Skeletal muscle tissue (tissue), 4 donors: ENCODE data around the gene FBP1. TPM values are rescaled to one million over a fixed set of nuclear protein-coding genes. Genes with fewer than 3 reads are reported as not detected.

Experiments used
- H3K27ac ChIP-seq: one replicate; pipeline ENCODE4 v1.7.0; 2013; ENCODE audit warnings: mild to moderate bottlenecking, low read depth, low read length, inconsistent platforms
- H3K27me3 ChIP-seq, 3 donors: one replicate each; pipeline ENCODE4 v1.7.0; 2013; ENCODE audit warnings: low read length in 3 of 3; ENCODE audit not compliant: control insufficient read depth in 3 of 3, insufficient read depth in 3 of 3
- H3K36me3 ChIP-seq, 3 donors: one replicate each; pipeline ENCODE4 v1.7.0; 2013; ENCODE audit warnings: low read length in 3 of 3; ENCODE audit not compliant: control insufficient read depth in 3 of 3, insufficient read depth in 3 of 3
- H3K4me1 ChIP-seq, 3 donors: one replicate each; pipeline ENCODE4 v1.7.0; 2013; ENCODE audit warnings: low read length in 3 of 3, mild to moderate bottlenecking in 3 of 3; ENCODE audit not compliant: control insufficient read depth in 3 of 3, insufficient read depth in 3 of 3
- H3K4me3 ChIP-seq, 3 donors: one replicate each; pipeline ENCODE4 v1.7.0; 2013; ENCODE audit warnings: low read length in 3 of 3
- H3K9ac ChIP-seq, 3 donors: one replicate each; pipeline ENCODE4 v1.7.0; 2013; ENCODE audit warnings: low read length in 3 of 3, mild to moderate bottlenecking in 3 of 3, moderate library complexity in 2 of 3, low read depth in 1 of 3
- H3K9me3 ChIP-seq, 3 donors: one replicate each; pipeline ENCODE4 v1.7.0; 2013; ENCODE audit warnings: low read length in 3 of 3; ENCODE audit not compliant: control insufficient read depth in 3 of 3
- total RNA-seq: library from RNA; depleted of rRNA; stranded (reverse); fragments of >200 nt; gene quantifications from one replicate; pipeline ENCODE4 v1.2.3, GENCODE V29; 2014
- donor health status: Osteomylitis.

FBP1 gene
- total RNA-seq, result not detected

DNA sequence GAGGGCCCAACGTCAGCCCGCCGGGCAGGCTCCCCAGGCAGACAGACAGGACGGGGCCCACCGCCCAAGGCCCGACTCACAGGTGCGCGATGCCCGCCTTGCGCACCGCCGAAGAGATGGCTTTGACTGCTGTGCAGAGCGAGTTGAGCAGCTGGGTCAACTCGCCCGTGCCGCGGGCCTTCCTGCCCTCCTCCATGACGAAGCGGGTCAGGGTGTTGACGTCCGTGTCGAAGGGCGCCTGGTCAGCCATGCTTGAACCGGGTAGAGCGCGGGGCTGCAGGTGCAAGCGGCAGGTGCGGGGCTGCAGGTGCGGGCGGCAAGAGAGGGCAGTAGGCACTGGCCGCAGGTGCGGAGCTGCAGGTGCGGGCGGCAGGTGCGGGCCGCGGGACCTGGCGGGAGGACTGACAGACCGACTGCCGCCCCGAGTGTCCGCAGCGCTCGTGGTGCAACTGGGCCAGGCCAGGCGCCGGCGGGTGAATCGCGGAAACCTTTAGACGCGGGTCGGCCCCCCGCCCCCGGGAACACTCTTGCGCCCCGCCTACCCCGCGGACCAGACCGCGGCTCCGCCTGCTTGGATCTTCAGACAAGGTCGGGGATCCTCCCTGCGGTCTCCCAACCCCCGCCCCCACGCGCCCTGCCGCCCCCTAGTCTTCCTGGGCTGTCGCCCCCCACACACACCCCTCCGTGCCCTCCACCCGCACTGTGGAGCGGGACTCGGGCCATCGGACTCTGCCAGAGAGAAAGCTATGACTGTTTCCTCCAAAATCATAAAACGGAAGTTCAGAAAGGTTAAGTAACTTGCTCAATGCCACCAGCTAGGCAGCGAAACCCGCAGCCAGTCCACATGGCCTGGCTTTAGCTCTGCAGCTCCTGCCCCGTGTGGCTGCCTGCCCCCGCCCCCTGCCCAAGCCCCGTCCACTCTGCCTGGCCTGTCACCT, at the start of gene FBP1:
TSS of gene FBP1 (minus strand) at position 458 of the 938 bp plus-strand sequence. CDS start at position 250, 208 bp downstream.
- no peak within 1 kb of the TSS for H3K27ac ChIP-seq
- H3K36me3 ChIP-seq, result no peaks in the 10 kb centered on the region
- H3K9me3 ChIP-seq, result no peaks in the 10 kb centered on the region
- peaks cover 4 to 6% (median 5%) of the 10 kb centered on the region in 3 donors for H3K4me1 ChIP-seq
- H3K9ac ChIP-seq, result peak within 1 kb of the TSS in 1 of 3 donors; percentile 54
- H3K27me3 ChIP-seq, result peaks cover 7 to 17% (median 10%) of the 10 kb centered on the region in 3 donors
- H3K4me3 ChIP-seq, result peak within 1 kb of the TSS; percentile 60 to 73 (median 68)

DNA sequence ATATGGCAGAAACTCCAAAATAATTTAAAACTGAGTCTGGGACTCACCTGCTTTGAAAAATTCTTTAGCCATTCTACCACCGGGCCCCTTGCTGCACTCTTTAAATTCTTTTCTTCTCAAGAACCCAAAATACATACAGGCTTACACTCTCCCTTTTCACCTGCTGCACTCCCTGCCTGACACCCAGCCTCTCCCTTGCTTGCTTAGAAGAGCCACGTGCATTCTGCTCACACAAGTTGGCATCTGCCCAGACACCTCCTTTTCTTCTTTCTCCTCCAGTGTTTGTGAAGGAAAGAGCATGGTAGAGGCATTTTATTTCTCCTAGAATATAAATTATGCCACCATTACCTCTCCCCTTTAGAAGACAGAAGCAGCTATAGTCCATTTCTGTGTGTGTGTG, 48.1 kb upstream of the FBP1 start:
- H3K9ac ChIP-seq, result no peak overlapping the region
- no peaks in the 10 kb centered on the region for H3K9me3 ChIP-seq
- no peaks in the 10 kb centered on the region for H3K36me3 ChIP-seq
- H3K27me3 ChIP-seq, result no peaks in the 10 kb centered on the region
- no peak overlapping the region for H3K4me3 ChIP-seq
- peaks cover 0 to 9% (median 0%) of the 10 kb centered on the region in 3 donors for H3K4me1 ChIP-seq
- H3K27ac ChIP-seq, result no peak overlapping the region

GRCh38 chr9:94685359-94685758, 46.0 kb upstream of the FBP1 start:
- no peak overlapping the region for H3K27ac ChIP-seq
- no peaks in the 10 kb centered on the region for H3K27me3 ChIP-seq
- no peaks in the 10 kb centered on the region for H3K9me3 ChIP-seq
- no peak overlapping the region for H3K9ac ChIP-seq
- H3K4me3 ChIP-seq, result no peak overlapping the region
- no peaks in the 10 kb centered on the region for H3K36me3 ChIP-seq
- H3K4me1 ChIP-seq, result peaks cover 4 to 12% (median 4%) of the 10 kb centered on the region in 3 donors

DNA sequence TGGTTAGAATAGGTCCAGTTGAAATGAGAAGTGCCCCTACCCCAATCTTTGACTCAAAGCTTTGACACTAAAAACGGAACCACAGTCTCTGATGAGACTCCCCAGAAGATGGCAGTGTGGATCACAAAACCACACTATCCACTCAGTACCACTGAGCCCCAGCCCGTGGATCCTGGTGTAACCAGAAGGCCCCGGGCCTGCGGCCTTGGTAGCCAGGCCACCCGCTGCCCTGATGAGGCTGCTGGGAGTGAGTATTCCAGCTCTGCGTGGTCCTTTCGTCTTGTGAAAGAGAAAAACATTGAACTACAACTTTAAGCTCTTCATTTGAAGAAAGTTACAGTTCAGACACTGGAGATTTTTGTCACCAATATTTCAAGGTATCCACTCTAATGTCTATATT, 42.2 kb upstream of the FBP1 start:
- Histone ChIP-seq H3K9me3 (no peaks in the 10 kb centered on the region), H3K36me3 (no peaks in the 10 kb centered on the region), H3K4me1 (peaks cover 4 to 11% (median 4%) of the 10 kb centered on the region in 3 donors), H3K9ac (peak overlapping the region in 2 of 3 donors; percentile 28 to 75), H3K27me3 (no peaks in the 10 kb centered on the region), H3K27ac (no peak overlapping the region), H3K4me3 (no peak overlapping the region)

GRCh38 chr9:94680621-94681020, 41.3 kb upstream of the FBP1 start:
- Histone ChIP-seq H3K9me3 (no peaks in the 10 kb centered on the region), H3K4me3 (no peak overlapping the region), H3K36me3 (no peaks in the 10 kb centered on the region), H3K9ac (no peak overlapping the region), H3K27ac (no peak overlapping the region), H3K4me1 (peaks cover 4 to 5% (median 4%) of the 10 kb centered on the region in 3 donors), H3K27me3 (no peaks in the 10 kb centered on the region)

GRCh38 chr9:94680020-94680419, 40.7 kb upstream of the FBP1 start:
- no peak overlapping the region for H3K27ac ChIP-seq
- no peak overlapping the region for H3K4me3 ChIP-seq
- no peaks in the 10 kb centered on the region for H3K27me3 ChIP-seq
- H3K9ac ChIP-seq, result no peak overlapping the region
- H3K36me3 ChIP-seq, result no peaks in the 10 kb centered on the region
- H3K9me3 ChIP-seq, result no peaks in the 10 kb centered on the region
- peaks cover 5 to 10% (median 9%) of the 10 kb centered on the region in 3 donors for H3K4me1 ChIP-seq

GRCh38 chr9:94679587-94679986, 40.3 kb upstream of the FBP1 start:
- Histone ChIP-seq H3K27ac (no peak overlapping the region), H3K9me3 (no peaks in the 10 kb centered on the region), H3K4me3 (no peak overlapping the region), H3K36me3 (no peaks in the 10 kb centered on the region), H3K9ac (no peak overlapping the region), H3K27me3 (no peaks in the 10 kb centered on the region), H3K4me1 (peaks cover 7 to 13% (median 11%) of the 10 kb centered on the region in 3 donors)

GRCh38 chr9:94677929-94678328, 38.6 kb upstream of the FBP1 start:
- Histone ChIP-seq H3K9me3 (no peaks in the 10 kb centered on the region), H3K36me3 (no peaks in the 10 kb centered on the region), H3K4me1 (peaks cover 7 to 13% (median 11%) of the 10 kb centered on the region in 3 donors), H3K9ac (no peak overlapping the region), H3K4me3 (no peak overlapping the region), H3K27ac (no peak overlapping the region), H3K27me3 (no peaks in the 10 kb centered on the region)

DNA sequence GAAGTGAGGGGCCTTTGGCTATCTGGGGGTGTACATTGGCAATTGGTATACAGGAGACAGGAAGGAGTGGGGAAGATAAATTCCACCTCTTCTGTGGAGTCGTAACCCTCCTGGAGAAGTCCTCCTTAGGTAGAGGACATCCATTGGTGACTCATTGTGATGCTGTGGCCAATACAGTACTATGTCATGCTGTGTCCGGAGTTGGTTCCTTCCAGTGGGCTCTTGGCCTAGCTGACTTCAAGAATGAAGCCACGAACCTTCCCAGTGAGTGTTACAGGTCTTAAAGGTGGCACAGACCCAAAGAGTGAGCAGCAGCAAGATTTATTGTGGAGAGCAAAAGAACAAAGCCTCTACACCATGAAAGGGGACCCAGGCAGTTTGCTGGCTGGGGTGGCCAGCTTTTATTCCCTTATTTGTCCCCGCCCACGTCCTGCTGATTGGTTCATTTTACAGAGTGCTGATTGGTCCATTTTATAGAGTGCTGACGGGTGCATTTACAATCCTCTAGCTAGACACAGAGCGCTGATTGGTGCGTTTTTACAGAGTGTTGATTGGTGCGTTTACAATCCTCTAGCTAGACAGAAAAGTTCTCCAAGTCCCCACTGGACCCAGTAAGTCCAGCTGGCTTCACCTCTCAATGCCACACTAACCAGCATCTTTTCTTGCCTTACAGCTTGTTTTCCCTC, 37.3 kb upstream of the FBP1 start:
- H3K4me1 ChIP-seq, result peaks cover 4 to 11% (median 8%) of the 10 kb centered on the region in 3 donors
- H3K9me3 ChIP-seq, result no peaks in the 10 kb centered on the region
- no peaks in the 10 kb centered on the region for H3K36me3 ChIP-seq
- no peak overlapping the region for H3K4me3 ChIP-seq
- no peak overlapping the region for H3K9ac ChIP-seq
- no peaks in the 10 kb centered on the region for H3K27me3 ChIP-seq
- H3K27ac ChIP-seq, result no peak overlapping the region
